ENCODE measurements around the gene LSP1.

The LSP1 gene

GRCh38 chr11:1915795-1916131, 62.9 kb downstream of the LSP1 start:
- no peak for DNase-seq (ENCODE audit: low read depth, low spot score)

DNA sequence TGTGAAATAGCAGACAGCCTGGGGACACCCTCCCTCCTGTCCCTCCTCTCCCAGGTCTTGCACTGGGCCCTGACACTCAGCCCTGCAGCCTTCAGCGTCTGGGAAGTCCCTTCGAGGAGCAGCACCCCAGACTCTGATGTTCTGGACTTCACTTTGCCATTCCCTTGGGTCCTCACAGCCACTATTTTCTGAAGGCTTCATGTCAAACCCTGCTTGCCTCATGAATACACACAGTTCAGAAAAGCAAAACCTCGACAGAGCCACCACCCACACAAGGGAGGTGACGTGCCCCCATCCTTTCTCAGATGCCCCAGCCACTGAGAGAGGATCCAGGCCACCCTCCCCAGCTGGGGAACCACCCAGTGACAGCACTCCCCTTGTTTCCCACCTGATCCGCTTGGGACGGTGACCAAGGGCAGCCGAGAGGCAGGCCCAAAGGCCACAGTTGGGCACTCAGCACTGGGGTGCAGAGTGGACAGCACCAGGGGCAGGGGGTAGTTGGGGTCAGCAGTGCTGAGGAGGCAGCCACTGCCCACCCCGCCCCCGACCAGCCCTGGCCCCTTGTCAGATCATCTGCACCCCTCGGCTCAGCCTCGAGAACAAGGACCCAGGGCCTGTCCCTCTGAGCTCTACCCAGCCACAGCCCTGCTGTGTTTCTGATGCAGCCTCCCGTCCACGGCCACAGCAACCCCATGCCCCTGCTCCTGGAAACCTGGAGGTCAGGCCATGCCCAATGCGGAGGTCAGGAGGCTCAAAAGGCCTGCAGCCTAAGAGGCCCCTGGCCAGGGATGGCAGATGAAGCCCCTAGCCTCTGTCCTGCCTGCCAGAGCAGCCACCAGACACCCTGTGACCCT, 63.5 kb downstream of the LSP1 start:
- no peak for DNase-seq (ENCODE audit: low read depth, low spot score)

DNA sequence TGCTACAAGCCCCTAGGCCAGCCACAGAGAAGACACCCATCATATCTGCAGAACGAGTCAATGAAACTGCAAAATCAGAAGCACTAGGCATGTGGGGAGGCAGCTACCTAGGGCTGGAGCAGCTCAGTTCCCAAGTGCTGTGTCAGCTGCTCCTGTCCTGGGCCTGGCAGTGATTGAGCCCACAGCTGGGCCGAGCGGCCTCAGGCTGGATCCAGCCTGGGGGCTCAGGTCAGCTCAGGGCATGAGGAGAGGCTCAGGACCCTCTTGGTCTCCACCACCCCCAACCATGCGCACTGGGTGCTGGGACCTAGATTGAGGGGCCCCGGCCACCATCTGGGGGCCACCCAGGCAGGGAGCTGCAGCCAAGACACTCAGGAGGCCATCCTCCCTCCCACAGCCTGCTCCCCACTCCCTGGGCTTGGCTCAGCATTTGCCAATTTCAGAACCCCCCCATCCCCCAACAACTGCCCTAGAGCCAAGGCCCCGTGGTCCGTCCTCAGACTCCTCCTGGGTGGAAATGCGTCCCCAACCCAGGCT, 64.2 kb downstream of the LSP1 start:
- DNase-seq (ENCODE audit: low read depth, low spot score) = no peak

- no peak for DNase-seq (ENCODE audit: low read depth, low spot score)
These were observed 64.9 kb downstream of the LSP1 start for GRCh38 chr11:1917523-1918435.

DNA sequence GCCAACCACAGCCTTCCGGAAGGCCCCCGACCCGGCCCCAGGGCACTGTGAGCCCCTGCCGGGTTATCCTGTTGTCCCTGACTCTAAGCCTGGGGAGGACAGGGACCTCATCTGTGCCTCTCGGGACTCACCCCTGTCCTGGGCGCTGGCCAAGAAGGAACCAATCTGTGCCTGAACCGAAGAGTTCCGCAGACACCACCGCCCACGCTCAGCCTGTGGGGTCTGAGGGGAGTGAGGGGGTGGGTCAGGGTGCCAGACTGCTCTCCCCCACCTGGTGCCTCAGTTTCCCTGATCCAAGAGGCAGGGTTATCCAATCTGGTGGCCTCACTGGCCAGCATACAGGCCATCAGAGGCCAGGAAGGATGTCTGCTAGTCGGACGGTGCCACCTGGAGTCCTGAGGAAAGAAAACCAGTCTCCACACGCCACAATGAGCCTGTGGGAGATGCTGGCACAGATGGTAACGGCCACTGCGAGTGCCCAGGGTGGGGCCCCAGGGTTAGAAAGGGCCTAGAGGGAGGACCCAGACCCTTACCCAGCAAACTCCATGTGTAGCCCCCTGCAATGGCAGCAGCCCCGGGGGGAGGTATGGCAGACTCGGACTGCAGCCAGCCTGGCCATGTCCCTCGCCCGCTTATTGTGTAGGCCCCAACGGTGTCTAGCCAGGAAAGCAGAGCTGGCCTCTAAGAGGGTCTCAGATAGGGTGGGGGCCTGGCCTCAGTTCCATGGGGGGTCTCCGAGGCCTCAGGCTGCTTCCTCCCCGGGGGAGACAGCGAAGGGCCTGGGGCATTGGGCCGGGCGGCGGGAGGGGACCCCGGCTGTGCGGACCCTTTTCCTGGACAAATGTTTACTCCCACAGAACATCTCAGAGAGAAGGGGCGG, 65.8 kb downstream of the LSP1 start:
- DNase-seq (ENCODE audit: low read depth, low spot score) = no peak

GRCh38 chr11:1919391-1920127, 66.7 kb downstream of the LSP1 start, which contains the start of gene TNNT3:
TSS of gene TNNT3 (plus strand) at chr11:1919703. CDS start at chr11:1922875, 3,172 bp downstream.
- no peak for DNase-seq (ENCODE audit: low read depth, low spot score)

- DNase-seq (ENCODE audit: low read depth, low spot score) = no peak
These were observed 67.4 kb downstream of the LSP1 start for GRCh38 chr11:1920128-1920908.

- no peak for DNase-seq (ENCODE audit: low read depth, low spot score)
These were observed 68.2 kb downstream of the LSP1 start for GRCh38 chr11:1920909-1921573.

GRCh38 chr11:1921574-1922141, 68.8 kb downstream of the LSP1 start:
- no peak for DNase-seq (ENCODE audit: low read depth, low spot score)

DNA sequence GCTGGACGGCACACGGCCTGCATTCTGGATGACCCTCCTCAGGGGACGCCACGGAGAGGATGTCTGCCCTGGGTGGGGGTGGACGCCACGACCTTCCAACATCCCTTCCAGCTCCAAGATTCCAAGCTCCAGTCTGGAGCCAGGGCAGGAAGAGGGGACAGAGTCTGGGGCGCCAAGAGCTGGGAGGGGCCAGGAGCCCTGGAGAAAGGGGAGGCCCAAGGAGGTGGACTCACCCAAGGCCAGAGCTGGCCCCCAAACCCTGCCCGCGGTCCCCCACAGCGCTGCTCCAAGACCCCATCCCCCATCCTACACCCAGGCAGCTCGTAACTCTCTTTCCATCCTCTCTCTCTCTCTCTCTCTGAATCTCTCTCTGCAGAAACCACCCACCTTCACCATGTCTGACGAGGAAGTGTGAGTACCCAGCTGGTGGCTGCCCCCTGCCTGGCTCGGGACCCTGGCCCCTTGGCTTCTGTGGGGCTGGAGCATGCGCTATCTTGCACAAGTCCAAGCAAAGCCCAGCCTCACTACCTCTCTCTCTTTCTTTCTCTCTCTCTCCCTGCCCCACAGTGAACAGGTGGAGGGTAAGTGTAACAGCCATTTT, 69.7 kb downstream of the LSP1 start:
- no peak for DNase-seq (ENCODE audit: low read depth, low spot score)

DNA sequence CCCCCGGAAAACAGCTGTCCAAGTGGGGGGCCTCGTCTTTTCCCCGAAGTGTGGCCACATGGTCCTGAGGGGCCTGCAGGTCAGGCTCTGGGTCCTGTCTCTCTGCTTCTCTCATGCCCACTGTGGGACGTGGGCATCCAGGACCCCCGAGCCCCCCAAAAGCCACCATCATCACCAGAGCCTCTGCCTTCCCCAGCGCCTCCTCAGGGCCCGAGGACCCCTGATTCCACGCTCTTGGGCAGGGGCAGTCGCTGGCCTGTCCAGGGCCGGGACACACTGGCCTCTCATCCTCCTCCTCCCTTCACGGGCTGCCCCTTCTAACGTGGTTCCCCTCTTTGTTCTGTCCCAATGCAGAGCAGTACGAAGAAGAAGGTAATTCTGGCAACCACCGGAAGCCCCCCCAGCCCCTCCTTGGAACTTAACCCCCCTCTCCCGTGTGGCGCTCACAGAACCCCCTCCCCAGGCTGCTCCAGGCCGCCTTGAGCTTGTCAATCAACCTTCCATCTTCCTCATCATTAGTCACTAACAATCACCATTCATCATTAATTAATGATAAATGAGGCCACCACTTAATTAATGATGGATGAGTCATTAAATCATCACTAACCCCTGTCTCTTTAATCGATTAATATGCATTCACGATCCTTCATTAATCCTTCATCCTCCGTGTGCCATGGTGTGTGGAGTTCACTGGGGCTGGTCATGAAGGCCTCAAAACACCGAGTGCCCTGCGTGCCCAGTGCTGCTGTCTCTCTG, 70.5 kb downstream of the LSP1 start:
- DNase-seq (ENCODE audit: low read depth, low spot score) = no peak

DNA sequence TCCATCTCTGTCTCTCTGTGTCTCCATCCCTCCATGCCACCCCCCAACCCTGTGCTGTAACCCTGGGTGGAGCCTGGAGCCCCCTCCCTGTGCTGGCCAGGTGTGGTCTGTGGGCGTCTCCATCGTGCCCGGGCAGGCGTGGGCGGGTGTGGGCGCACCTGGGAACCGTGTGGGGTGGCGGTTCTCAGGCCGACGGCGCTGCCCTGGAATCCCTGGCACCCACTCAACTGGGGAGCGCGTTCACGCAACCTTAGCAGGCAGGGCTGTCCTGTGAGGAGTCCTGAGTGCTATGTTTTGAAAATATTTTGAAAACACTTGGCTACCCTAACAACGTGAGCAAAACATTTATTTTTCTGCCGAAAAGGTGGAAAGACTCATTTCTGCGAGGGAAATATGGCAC, 71.3 kb downstream of the LSP1 start:
- DNase-seq (ENCODE audit: low read depth, low spot score) = no peak

- no peak for DNase-seq (ENCODE audit: low read depth, low spot score)
These were observed 71.9 kb downstream of the LSP1 start for GRCh38 chr11:1924646-1925372.

- DNase-seq (ENCODE audit: low read depth, low spot score) = no peak
These were observed 72.7 kb downstream of the LSP1 start for GRCh38 chr11:1925373-1926155.

DNA sequence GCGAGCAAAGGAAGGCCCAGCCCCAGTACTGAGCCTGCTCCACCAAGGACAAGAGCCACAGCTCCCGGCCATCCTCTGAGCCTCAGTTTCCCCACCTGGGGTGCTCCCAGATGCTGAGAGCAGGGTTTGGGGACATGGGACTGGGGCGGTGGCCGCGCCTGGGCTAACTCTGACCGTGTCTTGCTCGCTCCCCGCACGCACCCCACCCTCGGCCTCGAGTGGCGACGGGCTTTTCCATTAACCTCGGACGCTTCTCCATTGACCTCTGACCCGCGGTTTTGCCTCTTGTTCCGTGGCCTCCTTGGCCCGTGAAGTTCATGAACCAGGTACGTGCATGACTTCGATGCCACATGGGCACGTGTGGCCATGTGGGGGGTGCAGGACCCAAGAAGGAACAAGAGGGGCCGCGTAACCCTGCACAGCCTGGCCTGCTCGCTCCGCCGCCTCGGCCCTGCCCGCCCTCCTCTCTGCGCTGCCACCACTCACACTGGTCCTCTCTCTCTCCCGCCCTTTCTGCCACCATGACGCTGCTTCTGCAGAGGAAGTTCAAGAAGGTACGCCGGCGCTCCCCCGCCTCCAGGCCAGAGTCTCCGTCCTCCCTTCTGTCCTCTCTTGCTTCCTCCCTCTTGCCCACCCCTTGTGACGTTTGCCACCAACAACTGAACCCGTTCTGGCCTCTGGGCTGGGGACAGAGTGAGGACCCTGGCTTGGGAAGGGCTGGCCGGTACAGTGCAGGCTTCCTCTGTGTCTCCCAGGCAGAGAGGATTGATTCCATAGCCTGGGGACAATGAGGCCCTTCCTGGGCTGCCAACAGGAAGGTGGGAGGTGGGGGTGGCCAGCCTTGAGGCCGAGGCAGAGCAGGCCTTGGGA, 73.5 kb downstream of the LSP1 start:
- DNase-seq (ENCODE audit: low read depth, low spot score) = no peak
